HUDEP-2 (cell line): ENCODE results near the gene STXBP1.
A peak's percentile ranks its signal among the peaks of the same experiment; 100 is the strongest.

Source experiments
- DNase-seq, 76 experiments: peaks; one replicate each; lab custom pipeline; 2025; ENCODE audit not compliant: unreplicated experiment in 76 of 76; lab: John Stamatoyannopoulos, UW

Gene STXBP1

GRCh38 chr9:127686461-127687393 is 74.7 kb downstream of the STXBP1 start:
- no peak for DNase-seq

- no peak for DNase-seq
Measured at GRCh38 chr9:127689329-127690000, 77.4 kb downstream of the STXBP1 start.

GRCh38 chr9:127690735-127691134 is 78.7 kb downstream of the STXBP1 start:
- DNase-seq, result no peak

GRCh38 chr9:127692071-127692470 is 80.0 kb downstream of the STXBP1 start:
- no peak for DNase-seq

- no peak for DNase-seq
Measured at GRCh38 chr9:127693143-127693542, 81.1 kb downstream of the STXBP1 start.

- DNase-seq, result no peak
Measured at GRCh38 chr9:127693697-127694096, 81.6 kb downstream of the STXBP1 start.

GRCh38 chr9:127694890-127695720 is 83.0 kb downstream of the STXBP1 start:
- no peak for DNase-seq

GRCh38 chr9:127697575-127697974 is 85.5 kb downstream of the STXBP1 start:
- no peak for DNase-seq

- DNase-seq, result no peak
Measured at GRCh38 chr9:127698386-127698785, 86.3 kb downstream of the STXBP1 start.

GRCh38 chr9:127698985-127699670 is 87.1 kb downstream of the STXBP1 start:
- peak in 66 of 76 experiments; percentile 11 to 93 (median 80) for DNase-seq

- DNase-seq, result no peak
Measured at GRCh38 chr9:127700140-127700539, 88.1 kb downstream of the STXBP1 start.

- DNase-seq, result no peak
Measured at GRCh38 chr9:127700594-127701255, 88.6 kb downstream of the STXBP1 start.

GRCh38 chr9:127703289-127703946 is 91.3 kb downstream of the STXBP1 start:
- no peak for DNase-seq

GRCh38 chr9:127705577-127706379 is 93.7 kb downstream of the STXBP1 start:
- no peak for DNase-seq

GRCh38 chr9:127706836-127707241 is 94.8 kb downstream of the STXBP1 start, which contains the start of gene CFAP157:
Gene CFAP157 (plus strand): TSS chr9:127706988. CDS start chr9:127707032, 44 bp downstream.
- no peak for DNase-seq

GRCh38 chr9:127707766-127708165 is 95.7 kb downstream of the STXBP1 start:
- peak in 2 of 76 experiments; percentile 2 to 6 for DNase-seq

- DNase-seq, result no peak
Measured at GRCh38 chr9:127708952-127709587, 97.0 kb downstream of the STXBP1 start.

- no peak for DNase-seq
Measured at GRCh38 chr9:127710204-127710783, 98.2 kb downstream of the STXBP1 start.
